ENCODE results near the gene LMX1B.
A peak's percentile ranks its signal among the peaks of the same experiment; 100 is the strongest.

The LMX1B gene

DNA sequence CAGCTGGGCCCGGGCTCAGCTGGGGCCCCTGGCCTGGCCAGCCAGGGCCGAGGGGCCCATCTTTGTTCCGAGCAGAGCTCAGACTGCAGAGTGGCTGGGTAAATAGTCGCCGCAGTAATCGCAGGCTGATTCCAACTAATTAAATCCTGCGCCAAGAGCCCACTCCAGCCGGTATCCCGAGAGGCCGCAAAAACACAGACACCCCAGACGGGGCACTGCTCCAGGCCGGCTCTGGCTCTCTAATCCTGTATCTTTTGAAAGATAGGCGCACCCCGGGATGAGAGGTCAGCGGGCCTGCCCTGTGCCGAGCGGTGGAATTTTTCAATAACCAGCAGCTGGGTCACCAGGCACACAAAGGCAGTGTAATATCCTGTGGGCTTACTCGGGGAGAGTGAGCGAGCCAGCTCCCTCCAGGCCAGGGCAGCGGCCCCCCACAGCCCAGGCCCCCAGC lies 57.7 kb downstream of the LMX1B start (continued):
- TF ChIP-seq CSRNP3 (CRISPR knock-in tag; IDR thresholded peaks at IDR 0.05) = no peak
- TF ChIP-seq ZFP30 (CRISPR knock-in tag; IDR thresholded peaks at IDR 0.05) = no peak
- TF ChIP-seq ZNF565 (CRISPR knock-in tag; conservative IDR thresholded peaks at IDR 0.05; ENCODE audit: low read depth) = no peak
- no peak for TF ChIP-seq OSR1 (CRISPR knock-in tag; IDR thresholded peaks at IDR 0.05)
- no peak for TF ChIP-seq CREB5 (CRISPR knock-in tag; IDR thresholded peaks at IDR 0.05; ENCODE audit: low read depth)

- TF ChIP-seq RARB (CRISPR knock-in tag; IDR thresholded peaks at IDR 0.05) (no peak), BACH2 (CRISPR knock-in tag; IDR thresholded peaks at IDR 0.05; ENCODE audit: borderline replicate concordance) (no peak), TOX (CRISPR knock-in tag; IDR thresholded peaks at IDR 0.05; ENCODE audit: borderline replicate concordance) (no peak), SNAI2 (CRISPR knock-in tag; IDR thresholded peaks at IDR 0.05) (no peak), OSR1 (CRISPR knock-in tag; IDR thresholded peaks at IDR 0.05) (no peak), POU6F1 (CRISPR knock-in tag; IDR thresholded peaks at IDR 0.05; ENCODE audit: borderline replicate concordance, low read depth) (no peak), ARNTL (CRISPR knock-in tag; IDR thresholded peaks at IDR 0.05; ENCODE audit: borderline replicate concordance, low read depth) (no peak)
- no peak for ATAC-seq
Observed at GRCh38 chr9:126671983-126672382, 58.3 kb downstream of the LMX1B start.

DNA sequence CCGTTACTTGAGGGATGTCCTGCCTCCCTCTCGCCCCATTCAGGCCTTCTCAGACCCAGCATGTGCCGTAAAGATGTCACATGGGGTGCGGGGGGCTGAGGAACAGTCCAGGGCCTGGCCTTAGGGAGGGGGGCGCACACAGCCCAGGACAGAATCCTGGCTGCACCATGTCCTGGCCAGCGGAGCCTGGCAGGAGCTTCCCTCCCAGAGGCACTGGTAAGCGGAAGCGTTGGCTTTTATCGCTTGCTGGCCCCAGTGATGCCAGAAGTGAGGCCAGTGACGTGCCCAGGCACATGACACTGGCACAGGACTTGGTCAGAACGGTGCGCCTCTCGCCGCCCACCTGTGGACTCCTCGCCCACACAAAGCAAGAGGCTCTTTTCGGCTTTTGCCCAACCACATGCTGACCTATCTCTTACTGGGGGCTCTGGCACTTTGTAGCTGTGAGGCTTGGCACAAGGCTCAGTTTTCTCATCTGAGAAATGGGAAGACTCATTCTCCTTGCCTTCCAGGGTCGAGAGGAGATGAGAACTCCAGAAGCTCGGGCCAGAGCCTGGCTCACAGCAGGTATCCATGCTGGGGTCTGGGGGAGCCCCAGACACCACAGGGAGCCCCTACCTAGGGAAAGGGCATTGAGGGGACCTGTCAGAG lies 59.0 kb downstream of the LMX1B start:
- no peak for ATAC-seq
- TF ChIP-seq POU6F1 (CRISPR knock-in tag; IDR thresholded peaks at IDR 0.05; ENCODE audit: borderline replicate concordance, low read depth) = no peak
- no peak for TF ChIP-seq PPARA (CRISPR knock-in tag; IDR thresholded peaks at IDR 0.05; ENCODE audit: borderline replicate concordance)
- TF ChIP-seq ZNF565 (CRISPR knock-in tag; conservative IDR thresholded peaks at IDR 0.05; ENCODE audit: low read depth) = no peak
- no peak for TF ChIP-seq CREB5 (CRISPR knock-in tag; IDR thresholded peaks at IDR 0.05; ENCODE audit: low read depth)
- TF ChIP-seq CSRNP3 (CRISPR knock-in tag; IDR thresholded peaks at IDR 0.05) = no peak
- no peak for TF ChIP-seq ZNF70 (CRISPR knock-in tag; IDR thresholded peaks at IDR 0.05)

GRCh38 chr9:126673689-126674364 lies 60.1 kb downstream of the LMX1B start:
- ATAC-seq = peak; percentile 20; the same call in 1 of the 3 replicates
- TF ChIP-seq PPARA (CRISPR knock-in tag; IDR thresholded peaks at IDR 0.05; ENCODE audit: borderline replicate concordance) (no peak), ZNF70 (CRISPR knock-in tag; IDR thresholded peaks at IDR 0.05) (no peak), CSRNP3 (CRISPR knock-in tag; IDR thresholded peaks at IDR 0.05) (no peak), BACH2 (CRISPR knock-in tag; IDR thresholded peaks at IDR 0.05; ENCODE audit: borderline replicate concordance) (no peak), TCF4 (CRISPR knock-in tag; IDR thresholded peaks at IDR 0.05; ENCODE audit: borderline replicate concordance) (no peak), ZFP30 (CRISPR knock-in tag; IDR thresholded peaks at IDR 0.05) (no peak), ESRRG (CRISPR knock-in tag; IDR thresholded peaks at IDR 0.05) (no peak), SNAI2 (CRISPR knock-in tag; IDR thresholded peaks at IDR 0.05) (no peak), TSHZ2 (CRISPR knock-in tag; IDR thresholded peaks at IDR 0.05) (no peak), ZNF8 (CRISPR knock-in tag; IDR thresholded peaks at IDR 0.05) (no peak), ARNTL (CRISPR knock-in tag; IDR thresholded peaks at IDR 0.05; ENCODE audit: borderline replicate concordance, low read depth) (no peak), TOX (CRISPR knock-in tag; IDR thresholded peaks at IDR 0.05; ENCODE audit: borderline replicate concordance) (no peak), RARB (CRISPR knock-in tag; IDR thresholded peaks at IDR 0.05) (no peak)

Measured in SK-N-SH treated with all-trans-retinoic acid at 6 μM for 48 hours (cell line).